ENCODE data around the gene ATP5IF1.
A peak's percentile ranks its signal among the peaks of the same experiment; 100 is the strongest.

Gene ATP5IF1

GRCh38 chr1:28235755-28236655, at the start of gene ATP5IF1:
TSS of gene ATP5IF1 (plus strand) at chr1:28236124. CDS start at chr1:28236184, 60 bp downstream.
- peak; percentile 91 for DNase-seq (ENCODE audit: low read depth)

DNA sequence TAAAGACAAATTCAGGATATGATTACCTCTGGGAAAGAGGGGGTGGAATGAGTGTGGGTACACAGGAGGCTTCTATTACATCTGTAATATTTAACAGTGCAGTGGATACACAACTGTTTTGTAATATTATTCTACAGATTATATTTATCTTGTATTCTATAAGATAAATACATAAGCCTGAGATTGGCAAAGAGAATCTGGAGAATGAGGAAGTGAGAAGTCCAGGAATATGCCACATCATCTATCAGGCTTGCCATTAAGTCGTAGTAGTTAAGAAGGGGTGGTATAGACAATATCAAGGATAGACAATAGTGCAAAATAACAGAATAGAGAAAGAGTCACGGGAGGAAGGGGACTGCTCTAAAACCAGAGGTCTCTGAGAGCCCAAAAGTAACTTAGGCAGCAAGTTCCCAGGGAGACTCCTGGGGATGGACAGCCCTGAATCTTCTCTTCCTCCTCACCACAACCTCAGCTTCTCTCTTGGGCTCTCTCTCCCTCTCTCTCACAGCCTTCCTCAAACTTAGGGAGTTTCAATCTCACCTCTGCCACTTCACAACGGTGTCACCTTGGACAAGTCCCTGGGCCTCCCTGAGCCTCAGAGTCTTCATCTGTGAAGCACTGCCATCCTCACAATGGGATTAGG, 45.5 kb upstream of the ATP5IF1 start:
- no peak for DNase-seq (ENCODE audit: low read depth)

- no peak for DNase-seq (ENCODE audit: low read depth)
Measured at GRCh38 chr1:28190996-28191645, 44.8 kb upstream of the ATP5IF1 start.

DNA sequence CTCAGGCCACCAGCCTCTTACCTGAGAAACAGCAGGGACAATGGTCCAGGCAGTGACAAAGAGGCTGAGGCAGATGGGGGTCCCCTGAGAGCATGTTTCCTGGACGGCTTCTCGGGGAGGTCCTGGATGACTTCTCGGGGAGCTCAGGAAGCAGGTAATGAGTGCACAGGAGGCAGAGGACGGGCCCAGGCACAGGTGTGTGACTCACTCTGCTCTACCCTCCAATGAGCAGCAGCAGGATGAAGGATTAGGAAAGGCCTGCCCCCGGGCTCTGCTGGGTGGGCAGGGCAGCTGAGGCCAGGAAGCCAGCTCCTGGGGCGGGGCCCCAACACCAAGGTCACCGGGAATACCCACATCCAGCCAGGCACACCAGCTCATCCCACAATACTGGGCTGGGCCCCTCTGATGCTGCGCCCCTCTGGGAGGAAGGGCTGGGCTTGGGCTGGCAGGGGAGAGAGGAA, 42.2 kb upstream of the ATP5IF1 start:
- no peak for DNase-seq (ENCODE audit: low read depth)

GRCh38 chr1:28194326-28195035, 41.4 kb upstream of the ATP5IF1 start:
- DNase-seq (ENCODE audit: low read depth) = no peak

GRCh38 chr1:28195780-28196179, 40.1 kb upstream of the ATP5IF1 start:
- DNase-seq (ENCODE audit: low read depth) = no peak

GRCh38 chr1:28196330-28196729, 39.6 kb upstream of the ATP5IF1 start:
- DNase-seq (ENCODE audit: low read depth) = no peak

DNA sequence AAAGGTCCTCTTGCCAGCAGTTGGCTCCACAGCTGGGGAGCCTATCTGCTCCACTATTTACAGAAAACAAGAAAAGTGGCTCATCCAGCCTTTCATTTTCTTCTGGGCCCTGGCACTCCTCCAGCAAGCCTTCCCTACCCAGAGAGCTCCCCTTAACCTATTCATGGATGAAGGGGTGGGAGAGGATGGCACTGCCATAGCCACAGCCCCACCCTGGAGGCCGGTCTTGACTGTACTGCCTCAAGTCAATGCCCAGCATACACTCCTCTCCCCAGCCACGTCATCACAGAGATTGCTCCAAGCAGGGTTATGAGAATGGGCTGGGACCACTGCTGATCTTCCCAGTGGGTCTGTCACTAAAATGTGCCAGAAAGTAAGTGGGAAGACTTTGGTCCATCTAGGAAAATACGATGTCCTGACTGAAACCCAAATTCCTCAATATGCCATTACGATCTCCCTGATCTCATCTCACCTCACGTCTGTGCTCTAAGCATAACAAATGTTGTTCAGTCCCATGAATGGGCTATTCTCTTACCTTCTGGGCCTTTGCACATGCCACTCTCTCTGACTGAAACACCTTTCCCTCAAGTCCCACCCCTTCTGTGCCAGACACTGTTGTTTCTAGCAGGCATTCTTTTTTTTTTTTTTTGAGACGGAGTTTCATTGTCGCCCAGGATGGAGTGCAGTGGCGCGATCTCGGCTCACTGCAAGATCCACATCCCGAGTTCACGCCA, 38.1 kb upstream of the ATP5IF1 start:
- DNase-seq (ENCODE audit: low read depth) = no peak

DNA sequence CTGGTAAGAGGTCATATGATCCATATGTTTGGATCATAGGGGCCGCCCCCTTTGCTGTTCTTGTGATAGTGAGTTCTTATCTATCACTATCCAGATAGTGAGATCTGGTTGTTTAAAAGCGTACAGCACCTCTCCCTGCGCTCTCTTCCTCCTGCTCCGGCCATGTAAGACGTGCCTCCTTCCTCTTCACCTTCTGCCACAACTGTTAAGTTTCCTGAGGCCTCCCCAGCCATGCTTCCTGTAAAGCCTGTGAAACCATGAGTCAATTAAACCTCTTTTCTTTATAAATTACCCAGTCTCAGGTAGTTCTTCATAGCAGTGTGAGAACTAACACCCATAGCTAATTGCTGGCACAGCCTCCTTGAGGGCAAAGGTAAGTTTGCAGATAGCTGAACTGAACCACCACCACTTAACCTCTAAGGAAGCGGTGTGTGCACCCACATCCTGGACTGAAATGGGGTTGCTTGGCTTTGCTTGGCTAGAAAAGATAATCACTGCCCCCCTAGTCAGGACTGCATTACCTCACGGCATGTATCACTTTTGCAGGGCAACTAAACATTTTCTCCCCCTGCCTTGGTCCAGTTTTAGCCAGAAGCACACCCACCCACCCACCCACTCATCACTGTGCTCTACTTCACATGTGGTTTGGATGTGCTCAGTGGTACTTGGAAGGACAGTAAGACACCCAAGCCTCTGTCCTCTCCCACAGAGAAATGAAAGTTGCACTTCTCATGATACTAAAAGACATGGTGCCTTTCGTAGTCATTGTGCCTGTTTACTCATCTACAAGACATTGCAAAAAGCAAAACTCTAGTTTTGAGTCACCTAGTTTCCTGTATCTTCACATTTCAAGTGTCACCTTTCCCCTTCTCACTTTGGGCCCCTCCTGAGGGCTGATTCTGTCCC, 36.3 kb upstream of the ATP5IF1 start:
- DNase-seq (ENCODE audit: low read depth) = no peak

DNA sequence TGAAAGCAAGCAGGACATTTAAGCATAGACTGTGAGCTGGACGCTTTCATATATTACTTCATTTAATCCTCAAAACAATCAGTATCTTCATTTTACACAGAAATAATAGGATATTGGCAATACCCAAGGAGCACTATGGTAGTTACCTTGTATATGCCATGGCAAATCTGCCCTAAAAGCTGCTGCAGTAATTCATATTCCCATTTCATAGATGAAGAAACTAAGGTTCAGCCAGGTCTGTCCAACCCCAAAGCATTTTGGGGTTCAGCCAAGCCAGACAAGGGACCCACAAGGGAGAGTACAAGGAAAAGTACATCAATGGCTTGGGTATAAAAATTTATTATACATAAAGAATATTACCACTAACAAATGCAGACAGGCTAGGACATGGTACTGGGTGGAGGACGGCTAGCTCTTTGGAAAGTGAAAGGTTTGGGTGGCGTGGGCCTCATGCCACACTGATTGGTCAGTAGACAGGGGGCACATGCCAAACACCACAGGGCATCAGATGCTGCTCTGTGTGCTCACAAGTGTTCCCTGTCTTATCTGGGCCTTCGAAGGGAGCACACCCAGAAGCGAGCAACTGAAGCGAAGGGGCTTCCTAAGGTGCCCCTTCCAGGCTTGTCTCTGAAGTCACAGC, 35.6 kb upstream of the ATP5IF1 start:
- DNase-seq (ENCODE audit: low read depth) = no peak

- no peak for DNase-seq (ENCODE audit: low read depth)
Measured at GRCh38 chr1:28205243-28205642, 30.7 kb upstream of the ATP5IF1 start.

DNA sequence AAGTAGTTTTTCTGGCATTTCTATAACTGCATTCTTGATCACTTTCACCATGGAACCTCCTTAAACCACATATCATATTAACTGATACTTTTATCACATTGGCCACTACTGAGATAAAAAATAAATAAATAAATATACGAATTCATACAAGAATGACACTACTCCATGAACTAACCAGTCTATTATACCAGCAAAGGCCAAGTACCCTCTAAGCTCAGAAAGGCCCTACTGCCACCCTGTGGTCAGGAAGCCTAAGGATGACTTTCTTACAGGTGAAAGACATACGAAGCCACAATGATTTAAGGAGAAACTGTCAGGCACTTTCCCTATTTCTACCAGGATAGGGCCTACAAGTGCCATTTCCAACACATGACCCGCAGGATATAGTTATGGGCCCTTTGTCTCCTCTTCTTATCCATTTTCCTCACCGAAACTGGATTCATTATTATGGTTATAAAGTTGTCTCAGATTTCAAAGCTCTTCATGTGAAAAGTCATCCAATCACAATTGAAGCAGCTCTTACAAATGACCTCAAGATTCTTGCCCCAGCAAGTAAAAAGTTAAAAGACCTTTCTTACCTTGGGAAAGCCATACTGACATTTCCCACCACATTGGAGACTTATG, 27.0 kb upstream of the ATP5IF1 start:
- DNase-seq (ENCODE audit: low read depth) = no peak

DNA sequence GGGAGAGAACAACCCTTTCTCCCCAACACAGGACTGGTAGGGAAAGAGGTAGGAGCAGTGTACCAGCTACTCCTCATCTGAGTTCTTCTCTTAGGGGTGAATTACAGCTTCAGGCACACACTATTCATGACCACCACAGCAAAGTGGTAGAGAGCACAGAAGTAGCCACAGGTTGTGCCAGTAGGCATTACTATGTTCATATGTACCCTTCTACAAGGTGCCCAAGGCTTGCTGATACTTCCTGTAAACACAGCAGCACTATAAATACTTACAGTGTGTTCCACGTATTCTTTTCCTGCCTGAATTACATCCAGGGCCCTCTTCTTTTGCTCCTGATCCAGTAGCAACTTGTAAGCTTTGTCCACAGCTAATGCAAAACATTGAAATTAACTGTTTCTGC, 26.2 kb upstream of the ATP5IF1 start:
- DNase-seq (ENCODE audit: low read depth) = no peak

- no peak for DNase-seq (ENCODE audit: low read depth)
Measured at GRCh38 chr1:28213315-28213714, 22.6 kb upstream of the ATP5IF1 start.

GRCh38 chr1:28229089-28229488, 6.8 kb upstream of the ATP5IF1 start:
- DNase-seq (ENCODE audit: low read depth) = no peak

DNA sequence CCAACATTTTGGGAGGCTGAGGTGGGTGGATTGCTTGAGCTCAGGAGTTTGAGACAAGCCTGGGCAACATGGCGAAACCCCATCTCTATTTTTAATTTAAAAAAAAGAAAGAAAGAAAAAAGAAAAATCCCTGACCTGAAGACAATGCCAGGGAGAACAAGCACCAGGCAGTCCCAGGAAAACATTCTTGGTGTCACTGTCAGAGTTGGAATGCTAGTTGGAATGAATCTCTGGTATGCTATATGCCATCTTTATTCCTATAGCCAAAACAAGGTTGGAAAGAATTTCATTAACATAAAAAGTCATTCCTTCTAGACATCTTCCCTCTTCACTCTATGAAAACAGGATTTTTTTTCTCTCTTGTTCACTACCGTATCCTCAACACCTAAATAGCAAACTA, 5.9 kb upstream of the ATP5IF1 start:
- no peak for DNase-seq (ENCODE audit: low read depth)

DNA sequence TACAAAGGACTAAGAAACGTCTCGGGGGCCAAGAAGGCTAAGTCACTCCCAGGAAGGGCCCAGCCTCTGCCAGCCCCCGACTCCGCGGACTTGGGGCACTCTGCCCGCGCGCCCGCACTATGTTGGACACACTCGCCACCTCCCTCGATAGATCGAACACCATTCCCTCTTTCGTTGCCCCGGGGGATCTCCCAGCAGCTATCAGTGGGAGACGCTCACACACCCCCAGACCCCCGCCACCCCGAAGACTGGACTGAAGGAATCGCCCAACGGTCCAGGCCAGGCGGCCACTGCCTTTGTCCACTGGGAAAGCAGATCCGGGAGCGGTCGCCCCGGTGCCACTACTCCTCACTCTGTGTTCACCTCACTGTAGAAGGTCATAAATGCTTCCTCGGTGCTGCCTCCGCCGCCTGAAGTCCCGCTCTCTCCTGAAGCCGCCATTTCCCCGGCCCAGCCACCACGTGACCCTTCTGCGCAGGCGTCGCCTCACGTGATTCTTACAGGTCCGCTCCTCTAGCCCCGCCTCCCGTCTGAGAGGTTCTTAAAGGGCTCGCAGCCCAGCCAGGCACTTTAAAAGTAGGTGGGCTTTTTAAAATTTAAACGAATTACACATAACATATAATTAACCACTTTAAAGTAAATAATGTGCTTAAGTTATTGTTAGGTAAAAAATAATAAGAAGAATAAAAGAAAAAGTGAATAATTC, 3.2 kb upstream of the ATP5IF1 start, which contains the start of gene DNAJC8:
TSS of gene DNAJC8 (minus strand) at position 472 of the 706 bp plus-strand sequence. CDS start at position 441, 31 bp downstream.
- DNase-seq (ENCODE audit: low read depth) = no peak

- DNase-seq (ENCODE audit: low read depth) = no peak
Measured at GRCh38 chr1:28233264-28233606, 2.7 kb upstream of the ATP5IF1 start.
